ENCODE measurements around the gene TBX5. TPM values are rescaled to one million over a fixed set of nuclear protein-coding genes. Genes with fewer than 3 reads are reported as not detected.

TBX5 gene
- total RNA-seq, 1 donor from 2014 or later = not detected

DNA sequence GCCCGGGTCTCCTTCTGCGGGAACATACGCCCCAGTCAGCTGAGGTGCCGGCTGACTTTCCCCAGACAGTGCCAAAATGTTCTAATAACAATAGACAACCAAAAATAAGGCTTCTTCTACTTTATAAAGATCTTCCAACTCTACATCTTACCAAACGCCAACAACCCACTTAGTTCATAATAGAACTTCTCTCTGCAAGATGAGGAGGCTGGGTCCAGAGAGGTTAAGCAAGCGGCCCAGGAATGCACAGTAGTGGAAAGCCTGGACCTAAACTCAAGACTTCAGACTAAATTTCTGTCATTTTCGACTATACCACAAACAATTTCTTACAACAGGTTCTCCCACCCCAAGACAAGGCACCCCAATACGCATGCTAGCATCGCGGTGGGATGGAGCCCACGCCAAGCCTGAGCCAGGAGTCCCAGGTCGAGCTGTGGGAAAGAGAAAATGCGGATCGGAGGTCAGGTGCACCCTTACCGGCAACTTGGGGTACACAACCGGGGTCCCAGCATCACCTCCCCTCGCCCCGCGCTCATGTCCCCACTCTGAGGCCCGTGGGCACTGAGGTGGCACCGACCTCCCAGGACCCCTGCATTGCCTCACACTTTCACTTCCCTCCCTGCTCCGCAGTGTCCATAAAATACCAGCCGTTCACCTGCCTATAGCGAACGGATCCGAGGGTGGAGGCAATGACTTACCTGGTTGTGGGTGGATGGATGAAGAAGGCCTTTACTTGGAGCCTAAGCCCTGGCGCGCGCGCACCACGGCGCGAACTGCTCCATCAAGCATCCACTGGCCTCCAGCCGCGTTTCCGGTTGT, 42.1 kb upstream of the TBX5 start:
- DNase-seq (ENCODE audit: low read depth, low spot score) = no peak
- no peaks in the 10 kb centered on the region for H3K36me3 Mint-ChIP-seq (ENCODE audit: low read depth)
- H3K27me3 Mint-ChIP-seq (ENCODE audit: low read depth) = peaks cover 99% of the 10 kb centered on the region
- H3K4me3 Mint-ChIP-seq = no peak overlapping the region
- H3K9me3 Mint-ChIP-seq = no peaks in the 10 kb centered on the region
- H3K27ac Mint-ChIP-seq (ENCODE audit: unreplicated experiment) = no peak overlapping the region
- no peak for TF ChIP-seq CTCF (conservative IDR thresholded peaks at IDR 0.05)
- no peaks in the 10 kb centered on the region for H3K4me1 Mint-ChIP-seq

- Mint-ChIP-seq H3K4me1 (no peaks in the 10 kb centered on the region), H3K4me3 (no peak overlapping the region)
Measured at GRCh38 chr12:114447274-114447716, 41.4 kb upstream of the TBX5 start.

DNA sequence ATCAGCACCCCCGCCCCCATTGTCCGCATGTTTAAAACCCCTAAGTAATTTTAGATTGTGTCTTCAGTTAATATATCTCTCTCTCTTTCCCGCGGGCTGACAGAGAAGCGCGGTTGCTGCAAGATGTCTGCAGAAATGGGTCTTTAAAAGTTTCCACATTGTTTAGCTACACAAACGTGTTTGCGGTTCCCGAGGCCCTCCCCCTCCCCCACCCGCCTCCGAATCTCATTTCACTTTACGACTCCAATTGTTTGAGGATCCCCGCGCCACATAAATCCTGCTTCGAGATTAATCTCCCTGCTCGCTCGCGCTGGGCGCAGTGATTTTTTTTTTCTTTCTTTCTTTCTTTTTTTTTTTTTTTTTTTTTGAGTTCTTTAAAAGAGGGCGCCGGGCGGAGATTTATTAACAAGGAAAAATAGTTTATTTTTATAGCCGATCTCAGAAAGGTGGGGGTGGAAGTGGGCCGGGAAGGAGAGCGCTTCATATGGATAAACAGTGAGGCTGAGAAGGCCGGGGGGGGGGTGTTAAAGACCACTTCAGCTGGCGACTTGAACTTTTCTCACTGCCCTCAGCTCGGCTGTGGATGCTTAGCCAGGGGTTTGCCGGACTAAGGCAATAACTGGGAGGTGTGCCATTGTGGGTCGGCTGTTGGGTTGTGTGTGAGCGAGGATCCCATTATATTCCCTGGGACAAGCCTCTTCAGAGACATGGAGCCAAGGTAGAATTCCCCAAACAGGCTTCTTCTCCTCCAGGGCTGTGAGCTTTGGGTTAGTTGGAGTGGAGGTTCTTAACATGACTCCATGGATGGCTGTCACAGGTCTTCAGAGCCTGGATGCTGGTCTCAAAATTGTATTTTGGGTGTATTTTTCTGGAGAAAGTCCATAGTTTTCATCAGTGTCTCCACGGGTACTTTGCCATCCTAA, 39.7 kb upstream of the TBX5 start:
- Mint-ChIP-seq H3K27me3 (ENCODE audit: low read depth) (peaks cover 100% of the 10 kb centered on the region), H3K4me1 (no peaks in the 10 kb centered on the region), H3K36me3 (ENCODE audit: low read depth) (no peaks in the 10 kb centered on the region), H3K4me3 (no peak overlapping the region), H3K9me3 (no peaks in the 10 kb centered on the region), H3K27ac (ENCODE audit: unreplicated experiment) (no peak overlapping the region)
- TF ChIP-seq CTCF (conservative IDR thresholded peaks at IDR 0.05) = no peak
- no peak for DNase-seq (ENCODE audit: low read depth, low spot score)

More at GRCh38 chr12:114447274-114447716, 41.4 kb upstream of the TBX5 start:
- Mint-ChIP-seq H3K9me3 (no peaks in the 10 kb centered on the region), H3K27me3 (ENCODE audit: low read depth) (peaks cover 100% of the 10 kb centered on the region), H3K27ac (ENCODE audit: unreplicated experiment) (no peak overlapping the region), H3K36me3 (ENCODE audit: low read depth) (no peaks in the 10 kb centered on the region)
- TF ChIP-seq CTCF (conservative IDR thresholded peaks at IDR 0.05) = no peak
- DNase-seq (ENCODE audit: low read depth, low spot score) = no peak

DNA sequence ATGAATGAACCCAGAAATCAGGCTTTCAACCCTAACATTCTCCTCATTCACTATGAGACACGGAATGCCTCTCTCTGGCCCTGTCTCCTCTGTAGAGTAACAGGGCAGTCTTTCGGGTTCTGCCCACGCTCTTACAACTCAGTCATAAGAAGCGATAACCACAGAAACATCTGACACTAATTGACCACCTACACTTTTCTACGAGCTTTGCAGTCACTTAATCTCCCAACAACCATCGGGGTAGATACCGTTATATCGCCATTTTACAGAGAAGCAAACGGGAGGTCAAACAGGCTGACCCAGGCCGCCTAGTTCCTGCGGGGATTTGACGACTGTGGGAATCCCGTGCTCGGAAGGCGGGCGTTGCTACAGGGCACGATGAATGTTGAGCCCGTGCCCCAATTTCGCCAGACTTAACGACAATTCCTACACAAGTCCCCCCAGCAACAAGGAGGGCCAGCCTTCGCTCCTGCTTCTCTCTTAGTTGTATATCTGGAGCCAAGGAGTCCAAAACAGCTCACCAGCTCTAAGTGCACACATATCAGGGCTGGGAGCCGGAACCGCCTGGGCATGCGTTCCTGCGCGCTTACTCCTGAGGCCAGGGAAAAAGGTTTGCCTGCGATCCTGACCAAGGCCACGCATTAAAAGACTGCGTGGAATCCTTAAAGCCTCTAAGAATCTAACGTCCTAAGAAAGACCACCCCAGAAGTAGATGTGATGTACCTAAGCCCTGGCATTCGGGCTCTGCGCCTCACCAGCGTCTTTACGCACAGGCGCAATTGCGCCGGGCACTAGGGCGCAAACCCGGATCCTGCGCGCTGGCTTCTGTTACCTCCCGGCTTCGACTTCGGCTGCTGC, 38.7 kb upstream of the TBX5 start:
- Mint-ChIP-seq H3K4me1 (no peaks in the 10 kb centered on the region), H3K36me3 (ENCODE audit: low read depth) (no peaks in the 10 kb centered on the region), H3K27ac (ENCODE audit: unreplicated experiment) (no peak overlapping the region), H3K9me3 (no peaks in the 10 kb centered on the region), H3K4me3 (no peak overlapping the region), H3K27me3 (ENCODE audit: low read depth) (peaks cover 100% of the 10 kb centered on the region)
- no peak for TF ChIP-seq CTCF (conservative IDR thresholded peaks at IDR 0.05)
- no peak for DNase-seq (ENCODE audit: low read depth, low spot score)

Measured in neural crest cell (in vitro differentiated cells).